GM11168 (cell line): ENCODE data around the gene CNOT8.

ENCODE experiments used
- in situ Hi-C: fragments of 300-500 bp; cut with MboI; formaldehyde crosslinking; loops from one replicate; pipeline ENCODE4 v1.12.0; 2022; ENCODE audit warnings: low sequenced_read_pairs; ENCODE audit not compliant: unreplicated experiment

Gene CNOT8

GRCh38 chr5:154862766-154863165 lies 4.3 kb downstream of the CNOT8 start:
- in situ Hi-C loops = no loop called here

- in situ Hi-C loops = no loop called here
Measured at GRCh38 chr5:154863291-154864080, 5.1 kb downstream of the CNOT8 start.

- in situ Hi-C loops = no loop called here
Measured at GRCh38 chr5:154865466-154866184, 7.2 kb downstream of the CNOT8 start.

- in situ Hi-C loops = no loop called here
Measured at GRCh38 chr5:154866841-154867240, 8.4 kb downstream of the CNOT8 start.

- in situ Hi-C loops = no loop called here
Measured at GRCh38 chr5:154868702-154869101, 10.3 kb downstream of the CNOT8 start.

GRCh38 chr5:154871734-154872133 lies 13.3 kb downstream of the CNOT8 start:
- in situ Hi-C loops = no loop called here

- in situ Hi-C loops = no loop called here
Measured at GRCh38 chr5:154873791-154874331, 15.4 kb downstream of the CNOT8 start.

GRCh38 chr5:154878642-154879335 lies 20.4 kb downstream of the CNOT8 start:
- in situ Hi-C loops = no loop called here

GRCh38 chr5:154881986-154882385 lies 23.6 kb downstream of the CNOT8 start:
- in situ Hi-C loops = no loop called here

GRCh38 chr5:154884424-154884823 lies 26.0 kb downstream of the CNOT8 start:
- in situ Hi-C loops = no loop called here

- in situ Hi-C loops = no loop called here
Measured at GRCh38 chr5:154885439-154885838, 27.0 kb downstream of the CNOT8 start.

GRCh38 chr5:154892369-154892771 lies 33.9 kb downstream of the CNOT8 start:
- in situ Hi-C loops = no loop called here

- in situ Hi-C loops = no loop called here
Measured at GRCh38 chr5:154893381-154893780, 35.0 kb downstream of the CNOT8 start.

- in situ Hi-C loops = no loop called here
Measured at GRCh38 chr5:154895606-154896561, 37.5 kb downstream of the CNOT8 start.

GRCh38 chr5:154896562-154897165 lies 38.2 kb downstream of the CNOT8 start:
- in situ Hi-C loops = no loop called here

GRCh38 chr5:154898210-154898609 lies 39.8 kb downstream of the CNOT8 start:
- in situ Hi-C loops = no loop called here

- in situ Hi-C loops = no loop called here
Measured at GRCh38 chr5:154899151-154899816, 40.9 kb downstream of the CNOT8 start.

- in situ Hi-C loops = no loop called here
Measured at GRCh38 chr5:154900066-154900465, 41.6 kb downstream of the CNOT8 start.

GRCh38 chr5:154901276-154901675 lies 42.8 kb downstream of the CNOT8 start:
- in situ Hi-C loops = no loop called here
